CD4-positive, alpha-beta T cell (primary cell): ENCODE results near the gene EML6. TPM values are rescaled to one million over a fixed set of nuclear protein-coding genes. Genes with fewer than 3 reads are reported as not detected.

Experiments used
- ATAC-seq: fragments of 200-7000 bp; cut with Tn5 transposase; one replicate; pipeline ENCODE4 v1.10.0; 2022; ENCODE audit warnings: mild to moderate bottlenecking; ENCODE audit not compliant: poor library complexity
- CTCF ChIA-PET: fragments of 350-600 bp; sonication (Branson Sonifier 250); formaldehyde crosslinking; loops from one replicate; lab custom pipeline; 2021; ENCODE audit warnings: antibody characterized with exemption, inconsistent platforms; lab: Charles Lee
- POLR2A ChIA-PET: fragments of 350-600 bp; sonication (Branson Sonifier 250); formaldehyde crosslinking; loops from one replicate; lab custom pipeline; 2021; ENCODE audit warnings: antibody characterized with exemption, inconsistent platforms; lab: Charles Lee
- DNase-seq, 14 experiments: peaks; one replicate each; pipeline ENCODE4 v3.0.0-alpha.2; 2013 to 2020; ENCODE audit warnings: mixed read lengths in 2 of 14
- H3K27ac ChIP-seq, 2 donors: one replicate each; pipeline versions ENCODE4 v1.5.1 to v1.7.0; 2013; ENCODE audit warnings: low read length in 2 of 2, low read depth in 1 of 2, mild to moderate bottlenecking in 1 of 2
- H3K27me3 ChIP-seq, 2 experiments: 1 replicate in 1 of 2; 2 replicates in 1 of 2; pipeline versions ENCODE4 v1.6.1 to v1.7.0; 2013; ENCODE audit warnings: low read length in 2 of 2, control low read depth in 1 of 2, mild to moderate bottlenecking in 1 of 2, moderate library complexity in 1 of 2; ENCODE audit not compliant: insufficient read depth in 2 of 2, control insufficient read depth in 1 of 2
- H3K36me3 ChIP-seq: one replicate; pipeline ENCODE4 v1.6.1; 2013; ENCODE audit warnings: low read length, control low read depth; ENCODE audit not compliant: insufficient read depth
- H3K4me1 ChIP-seq: one replicate; pipeline ENCODE4 v1.6.1; 2013; ENCODE audit warnings: low read length, control low read depth; ENCODE audit not compliant: insufficient read depth
- H3K4me3 ChIP-seq: one replicate; pipeline ENCODE4 v1.5.1; 2013; ENCODE audit warnings: mild to moderate bottlenecking, low read length, moderate library complexity
- H3K9me3 ChIP-seq, 2 experiments: 1 replicate in 1 of 2; 2 replicates in 1 of 2; pipeline versions ENCODE4 v1.6.1 to v1.7.0; 2013; ENCODE audit warnings: low read length in 2 of 2, mild to moderate bottlenecking in 2 of 2, control low read depth in 1 of 2, moderate library complexity in 1 of 2; ENCODE audit not compliant: control insufficient read depth in 1 of 2, insufficient read depth in 1 of 2
- H3K27ac Mint-ChIP-seq: one replicate; pipeline ENCODE4 v1.8.0; 2020; ENCODE audit warnings: mixed read lengths
- H3K27me3 Mint-ChIP-seq: one replicate; pipeline ENCODE4 v1.8.0; 2021; ENCODE audit warnings: mixed read lengths
- H3K36me3 Mint-ChIP-seq: one replicate; pipeline ENCODE4 v1.8.0; 2021; ENCODE audit warnings: low read depth, mixed read lengths
- H3K4me1 Mint-ChIP-seq: one replicate; pipeline ENCODE4 v1.8.0; 2021; ENCODE audit warnings: low read depth, mixed read lengths
- H3K4me3 Mint-ChIP-seq: one replicate; pipeline ENCODE4 v1.8.0; 2020; ENCODE audit warnings: mild to moderate bottlenecking, mixed read lengths
- H3K9me3 Mint-ChIP-seq: one replicate; pipeline ENCODE4 v1.8.0; 2020; ENCODE audit warnings: mixed read lengths
- intact Hi-C, 2 experiments: fragments of 100-400 bp; cut with DNase I in 1 of 2; cut with micrococcal nuclease in 1 of 2; formaldehyde crosslinking; loops; one replicate each; pipeline versions ENCODE4 v1.15.1 to v1.9.0; 2023 to 2025; cut with DNase I, micrococcal nuclease
- total RNA-seq, 174 experiments: library from RNA in 2 of 174; stranded (reverse) in 2 of 174; gene quantifications; one replicate each; pipeline ENCODE4 v1.2.3 and lab custom pipeline; 2021 to 2026
- TF ChIP-seq, protein P1 (sequence below): fragments of 200-600 bp; IDR thresholded peaks from one replicate; pipeline ENCODE4 v1.8.0; 2022; ENCODE audit warnings: antibody characterized with exemption, mild to moderate bottlenecking

Gene EML6
- total RNA-seq, 2 experiments from 2014 or later = 0.22 to 0.34 TPM

- no peaks in the 10 kb centered on the region for H3K36me3 ChIP-seq
- ChIA-PET POLR2A (no interaction called here), CTCF (interaction anchor here (1.3 kb wide), 1 partner anchor 22 kb away, joined by 3 read pairs; no protein-coding TSS in a partner anchor)
- no peak overlapping the region for H3K4me3 ChIP-seq
- no peaks in the 10 kb centered on the region for H3K4me1 Mint-ChIP-seq
- H3K27ac ChIP-seq = no peak overlapping the region
- no peak overlapping the region for H3K4me3 Mint-ChIP-seq
- DNase-seq = no peak
- ATAC-seq = no peak
- H3K27ac Mint-ChIP-seq = no peak overlapping the region
- no peaks in the 10 kb centered on the region for H3K27me3 Mint-ChIP-seq
- H3K4me1 ChIP-seq = no peaks in the 10 kb centered on the region
- no peaks in the 10 kb centered on the region for H3K9me3 ChIP-seq
- H3K27me3 ChIP-seq = no peaks in the 10 kb centered on the region
- H3K9me3 Mint-ChIP-seq = peaks cover 2% of the 10 kb centered on the region
- TF ChIP-seq, protein P1, sequence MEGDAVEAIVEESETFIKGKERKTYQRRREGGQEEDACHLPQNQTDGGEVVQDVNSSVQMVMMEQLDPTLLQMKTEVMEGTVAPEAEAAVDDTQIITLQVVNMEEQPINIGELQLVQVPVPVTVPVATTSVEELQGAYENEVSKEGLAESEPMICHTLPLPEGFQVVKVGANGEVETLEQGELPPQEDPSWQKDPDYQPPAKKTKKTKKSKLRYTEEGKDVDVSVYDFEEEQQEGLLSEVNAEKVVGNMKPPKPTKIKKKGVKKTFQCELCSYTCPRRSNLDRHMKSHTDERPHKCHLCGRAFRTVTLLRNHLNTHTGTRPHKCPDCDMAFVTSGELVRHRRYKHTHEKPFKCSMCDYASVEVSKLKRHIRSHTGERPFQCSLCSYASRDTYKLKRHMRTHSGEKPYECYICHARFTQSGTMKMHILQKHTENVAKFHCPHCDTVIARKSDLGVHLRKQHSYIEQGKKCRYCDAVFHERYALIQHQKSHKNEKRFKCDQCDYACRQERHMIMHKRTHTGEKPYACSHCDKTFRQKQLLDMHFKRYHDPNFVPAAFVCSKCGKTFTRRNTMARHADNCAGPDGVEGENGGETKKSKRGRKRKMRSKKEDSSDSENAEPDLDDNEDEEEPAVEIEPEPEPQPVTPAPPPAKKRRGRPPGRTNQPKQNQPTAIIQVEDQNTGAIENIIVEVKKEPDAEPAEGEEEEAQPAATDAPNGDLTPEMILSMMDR = no peak
- intact Hi-C loops = no loop called here
- H3K36me3 Mint-ChIP-seq = no peaks in the 10 kb centered on the region
Measured at GRCh38 chr2:54859997-54860701, 136.7 kb downstream of the EML6 start.

- no peak for ATAC-seq
- POLR2A ChIA-PET = no interaction called here
Measured at GRCh38 chr2:54862229-54862628, 138.8 kb downstream of the EML6 start.

GRCh38 chr2:54862742-54863141, 139.3 kb downstream of the EML6 start:
- peaks cover 12% of the 10 kb centered on the region for H3K4me1 Mint-ChIP-seq
- no peak for ATAC-seq

More at GRCh38 chr2:54862229-54862628, 138.8 kb downstream of the EML6 start:
- intact Hi-C loops = no loop called here
- H3K27ac Mint-ChIP-seq = no peak overlapping the region
- H3K27me3 Mint-ChIP-seq = no peaks in the 10 kb centered on the region
- no peak overlapping the region for H3K4me3 Mint-ChIP-seq
- H3K4me1 Mint-ChIP-seq = peaks cover 7% of the 10 kb centered on the region
- Histone ChIP-seq H3K27ac (no peak overlapping the region), H3K36me3 (no peaks in the 10 kb centered on the region), H3K9me3 (no peaks in the 10 kb centered on the region), H3K27me3 (no peaks in the 10 kb centered on the region), H3K4me1 (peaks cover 5% of the 10 kb centered on the region), H3K4me3 (no peak overlapping the region)
- no peaks in the 10 kb centered on the region for H3K36me3 Mint-ChIP-seq
- DNase-seq = no peak
- H3K9me3 Mint-ChIP-seq = peaks cover 2% of the 10 kb centered on the region
- CTCF ChIA-PET = interaction anchor here (0.7 kb wide), 1 partner anchor 211 kb away, joined by 3 read pairs; no protein-coding TSS in a partner anchor
- TF ChIP-seq, protein P1 = no peak

More at GRCh38 chr2:54862742-54863141, 139.3 kb downstream of the EML6 start:
- TF ChIP-seq, protein P1 = no peak
- no peak overlapping the region for H3K27ac ChIP-seq
- Mint-ChIP-seq H3K36me3 (no peaks in the 10 kb centered on the region), H3K27ac (no peak overlapping the region), H3K4me3 (no peak overlapping the region), H3K9me3 (peaks cover 2% of the 10 kb centered on the region), H3K27me3 (no peaks in the 10 kb centered on the region)
- no peaks in the 10 kb centered on the region for H3K36me3 ChIP-seq
- H3K27me3 ChIP-seq = no peaks in the 10 kb centered on the region
- POLR2A ChIA-PET = no interaction called here
- H3K4me1 ChIP-seq = peaks cover 9% of the 10 kb centered on the region
- intact Hi-C loops = no loop called here
- CTCF ChIA-PET = interaction anchor here (0.7 kb wide), 1 partner anchor 211 kb away, joined by 3 read pairs; no protein-coding TSS in a partner anchor
- no peaks in the 10 kb centered on the region for H3K9me3 ChIP-seq
- no peak overlapping the region for H3K4me3 ChIP-seq
- no peak for DNase-seq
